H1 (cell line): Measurements from ENCODE around the gene GLE1. TPM values are rescaled to one million over a fixed set of nuclear protein-coding genes. Genes with fewer than 3 reads are reported as not detected.

ENCODE experiments used
- CTCF ChIA-PET: fragments of 300-600 bp; sonication (Branson Sonifier 250); formaldehyde crosslinking; loops from one replicate; lab custom pipeline; 2021; ENCODE audit not compliant: partially characterized antibody; lab: Charles Lee
- POLR2A ChIA-PET: fragments of 300-600 bp; sonication (Branson Sonifier 250); formaldehyde crosslinking; loops from one replicate; lab custom pipeline; 2021; ENCODE audit warnings: inconsistent platforms; ENCODE audit not compliant: partially characterized antibody; lab: Charles Lee
- DNase-seq, 2 experiments: peaks; one replicate each; pipeline versions ENCODE4 v3.0.0 to v3.0.0-alpha.2; 2010 to 2022; ENCODE audit warnings: low spot score in 2 of 2, low read depth in 1 of 2, mixed read lengths in 1 of 2
- FAIRE-seq: peaks from 2 replicates; lab custom pipeline; 2011; peaks lifted over from hg19 to GRCh38; lab: Jason Lieb, UNC
- H2AFZ ChIP-seq: 2 replicates; pipeline ENCODE4 v1.8.1; 2012; ENCODE audit warnings: low read length, inconsistent platforms
- H2AK5ac ChIP-seq: 2 replicates; pipeline ENCODE4 v1.6.1; 2013; ENCODE audit warnings: low read depth, low read length
- H2BK120ac ChIP-seq: replicated peaks from 2 replicates; pipeline ENCODE3; 2013; ENCODE audit warnings: low read depth, low read length, inconsistent platforms
- H2BK12ac ChIP-seq: 2 replicates; pipeline ENCODE4 v1.6.1; 2013; ENCODE audit warnings: low read depth, low read length
- H2BK15ac ChIP-seq: 2 replicates; pipeline ENCODE4 v1.6.1; 2013; ENCODE audit warnings: low read length
- H2BK20ac ChIP-seq: 2 replicates; pipeline ENCODE4 v1.6.1; 2013; ENCODE audit warnings: low read length
- H2BK5ac ChIP-seq: 2 replicates; pipeline ENCODE4 v1.6.1; 2013; ENCODE audit warnings: low read depth, low read length
- H3K14ac ChIP-seq: 2 replicates; pipeline ENCODE4 v1.6.1; 2013; ENCODE audit warnings: inconsistent platforms; ENCODE audit not compliant: insufficient read length
- H3K18ac ChIP-seq: 2 replicates; pipeline ENCODE4 v1.6.1; 2013; ENCODE audit warnings: low read length; ENCODE audit errors: extremely low read depth
- H3K23ac ChIP-seq: 2 replicates; pipeline ENCODE4 v1.6.1; 2013; ENCODE audit warnings: inconsistent platforms; ENCODE audit not compliant: insufficient read length
- H3K23me2 ChIP-seq: 2 replicates; pipeline ENCODE4 v1.6.1; 2013; ENCODE audit warnings: low read depth, low read length
- H3K27ac ChIP-seq: 2 replicates; pipeline ENCODE4 v1.6.1; 2011; ENCODE audit warnings: low read depth, low read length, inconsistent platforms
- H3K27me3 ChIP-seq, 4 experiments: replicated peaks in 1 of 4; 1 replicate in 1 of 4; 2 replicates in 3 of 4; pipeline versions ENCODE4 v1.6.1 to v1.8.1; 2011 to 2013; ENCODE audit warnings: low read length in 3 of 4, mild to moderate bottlenecking in 3 of 4, inconsistent platforms in 2 of 4, mixed read lengths in 2 of 4, moderate library complexity in 1 of 4; ENCODE audit not compliant: control insufficient read depth in 3 of 4, insufficient read depth in 3 of 4; ENCODE audit errors: extremely low read depth in 1 of 4
- H3K36me3 ChIP-seq, 4 experiments: 2 replicates each; pipeline versions ENCODE4 v1.6.1 to v1.8.1; 2011 to 2013; ENCODE audit warnings: mild to moderate bottlenecking in 4 of 4, low read length in 3 of 4, moderate library complexity in 2 of 4, control low read depth in 1 of 4, inconsistent platforms in 1 of 4; ENCODE audit not compliant: insufficient read depth in 4 of 4, control insufficient read depth in 2 of 4
- H3K4ac ChIP-seq: replicated peaks from 2 replicates; pipeline ENCODE3; 2013; ENCODE audit warnings: low read length, low read depth, mixed read lengths, inconsistent platforms; ENCODE audit not compliant: insufficient read length
- H3K4me1 ChIP-seq, 4 experiments: replicated peaks in 1 of 4; 1 replicate in 1 of 4; 2 replicates in 3 of 4; pipeline versions ENCODE4 v1.6.1 to v1.8.1; 2011 to 2013; ENCODE audit warnings: low read length in 3 of 4, inconsistent platforms in 2 of 4, mixed read lengths in 1 of 4; ENCODE audit not compliant: insufficient read depth in 4 of 4, control insufficient read depth in 3 of 4
- H3K4me2 ChIP-seq, 2 experiments: 2 replicates each; pipeline versions ENCODE4 v1.6.1 to v1.8.1; 2011 to 2013; ENCODE audit warnings: low read depth in 2 of 2, low read length in 2 of 2, control low read depth in 1 of 2, inconsistent platforms in 1 of 2, mild to moderate bottlenecking in 1 of 2; ENCODE audit not compliant: insufficient read depth in 1 of 2
- H3K4me3 ChIP-seq, 4 experiments: fragments of 200-600, 300-600 bp in 1 of 4; sonication (generic), shearing (Covaris generic), sonication (Bioruptor Twin) in 1 of 4; 2 replicates each; pipeline versions ENCODE4 v1.5.1 to v1.8.1; 2011 to 2016; ENCODE audit warnings: low read length in 4 of 4, low read depth in 3 of 4, control low read depth in 2 of 4, inconsistent platforms in 2 of 4, mild to moderate bottlenecking in 2 of 4, mixed read lengths in 1 of 4, moderate library complexity in 1 of 4; ENCODE audit not compliant: insufficient read depth in 2 of 4; ENCODE audit errors: extremely low read depth in 1 of 4
- H3K56ac ChIP-seq: replicated peaks from 2 replicates; pipeline ENCODE3; 2013; ENCODE audit warnings: low read depth, mild to moderate bottlenecking, mixed read lengths, low read length, inconsistent platforms; ENCODE audit not compliant: insufficient read length
- H3K79me1 ChIP-seq: 2 replicates; pipeline ENCODE4 v1.6.1; 2013; ENCODE audit warnings: low read depth, low read length, control low read depth
- H3K79me2 ChIP-seq, 2 experiments: 2 replicates each; pipeline versions ENCODE4 v1.6.1 to v1.8.1; 2012 to 2013; ENCODE audit warnings: low read length in 2 of 2, mild to moderate bottlenecking in 2 of 2, inconsistent platforms in 1 of 2; ENCODE audit not compliant: insufficient read depth in 2 of 2, control insufficient read depth in 1 of 2
- H3K9ac ChIP-seq, 4 experiments: replicated peaks in 1 of 4; 1 replicate in 1 of 4; 2 replicates in 3 of 4; pipeline versions ENCODE4 v1.6.1 to v1.8.1; 2011 to 2013; ENCODE audit warnings: low read depth in 3 of 4, low read length in 3 of 4, control low read depth in 2 of 4, mild to moderate bottlenecking in 2 of 4, moderate library complexity in 2 of 4, inconsistent platforms in 1 of 4; ENCODE audit errors: extremely low read depth in 1 of 4
- H3K9me3 ChIP-seq, 2 experiments: 2 replicates each; pipeline versions ENCODE4 v1.6.1 to v1.8.1; 2012 to 2013; ENCODE audit warnings: mild to moderate bottlenecking in 2 of 2, moderate library complexity in 2 of 2, control low read depth in 1 of 2, inconsistent platforms in 1 of 2, low read depth in 1 of 2, low read length in 1 of 2, mixed read lengths in 1 of 2; ENCODE audit not compliant: insufficient read depth in 2 of 2
- H4K20me1 ChIP-seq, 2 experiments: replicated peaks in 1 of 2; 2 replicates each; pipeline versions ENCODE3 to v1.8.1; 2011 to 2013; ENCODE audit warnings: inconsistent platforms in 2 of 2, low read length in 2 of 2, mild to moderate bottlenecking in 1 of 2; ENCODE audit not compliant: insufficient read depth in 2 of 2, control insufficient read depth in 1 of 2
- H4K5ac ChIP-seq: 2 replicates; pipeline ENCODE4 v1.6.1; 2013; ENCODE audit warnings: low read length, low read depth, mixed read lengths, inconsistent platforms; ENCODE audit not compliant: insufficient read length
- H4K8ac ChIP-seq: 2 replicates; pipeline ENCODE4 v1.8.0; 2013; ENCODE audit warnings: mild to moderate bottlenecking, moderate library complexity, low read length, inconsistent platforms; ENCODE audit not compliant: insufficient read depth; ENCODE audit errors: extremely low read depth
- H4K91ac ChIP-seq: replicated peaks from 2 replicates; pipeline ENCODE3; 2013; ENCODE audit warnings: low read length, mixed read lengths, inconsistent platforms; ENCODE audit not compliant: insufficient read length
- ASH2L ChIP-seq: fragments of 200-600, 300-600 bp; sonication (generic); IDR thresholded peaks from one replicate; pipeline ENCODE4 v1.7.1; 2017; ENCODE audit warnings: low read length
- ATF3 ChIP-seq: IDR thresholded peaks from 2 replicates; pipeline ENCODE4 v1.6.1; 2011; ENCODE audit warnings: low read depth, mild to moderate bottlenecking, low read length; ENCODE audit not compliant: insufficient read depth
- CREB1 ChIP-seq: IDR thresholded peaks from 2 replicates; pipeline ENCODE4 v1.6.1; 2012; ENCODE audit warnings: inconsistent platforms
- GTF2F1 ChIP-seq: IDR thresholded peaks from 2 replicates; pipeline ENCODE4 v1.6.1; 2012; ENCODE audit warnings: low read depth, low read length, improper control_type of control experiment, borderline replicate concordance
- HDAC6 ChIP-seq: IDR thresholded peaks from one replicate; pipeline ENCODE4 v1.7.1; 2012; ENCODE audit warnings: low read depth, mild to moderate bottlenecking, inconsistent platforms, low read length, moderate library complexity
- KDM1A ChIP-seq: fragments of 200-600, 300-600 bp; sonication (generic); IDR thresholded peaks from 2 replicates; pipeline ENCODE4 v1.7.1; 2016; ENCODE audit warnings: mild to moderate bottlenecking, low read length, borderline replicate concordance
- PHF8 ChIP-seq: fragments of 200-600 bp; sonication (generic); conservative IDR thresholded peaks from 2 replicates; pipeline ENCODE4 v1.7.1; 2012; ENCODE audit warnings: low read depth, mild to moderate bottlenecking, inconsistent platforms, low read length, moderate library complexity
- RAD21 ChIP-seq, 2 experiments: IDR thresholded peaks in 1 of 2; conservative IDR thresholded peaks in 1 of 2; 2 replicates each; pipeline ENCODE4 v1.6.1; 2011; ENCODE audit warnings: low read depth in 2 of 2, low read length in 2 of 2, improper control_type of control experiment in 1 of 2, inconsistent platforms in 1 of 2, mild to moderate bottlenecking in 1 of 2, moderate library complexity in 1 of 2
- SAP30 ChIP-seq: fragments of 300-600 bp; sonication (generic); IDR thresholded peaks from 2 replicates; pipeline ENCODE4 v1.7.1; 2012; ENCODE audit warnings: low read length, moderate library complexity, mild to moderate bottlenecking, inconsistent platforms; ENCODE audit not compliant: insufficient read depth, insufficient replicate concordance
- TAF1 ChIP-seq: IDR thresholded peaks from 2 replicates; pipeline ENCODE4 v1.6.1; 2011; ENCODE audit warnings: mild to moderate bottlenecking, low read depth, low read length
- TCF12 ChIP-seq: IDR thresholded peaks from 2 replicates; pipeline ENCODE4 v1.6.1; 2011; ENCODE audit warnings: low read depth, mild to moderate bottlenecking, low read length
- WGBS, 2 experiments: shearing (Covaris generic) in 1 of 2; methylation state at CpG; one replicate each; pipeline versions ENCODE4 v1.1.6 to v1.1.7; 2013 to 2015; ENCODE audit warnings: low lambda C conversion rate in 2 of 2, mixed read lengths in 2 of 2, inconsistent platforms in 1 of 2, low coverage in 1 of 2, missing lambda C conversion rate in 1 of 2; ENCODE audit not compliant: insufficient replicate concordance in 2 of 2, insufficient coverage in 1 of 2, insufficient read length in 1 of 2; ENCODE audit errors: extremely low coverage in 1 of 2, missing lambda C conversion rate in 1 of 2; 5-methylcytosine and 5-hydroxymethylcytosine counted together
- polyA plus RNA-seq, 7 experiments: library from polyadenylated mRNA; depleted of rRNA in 3 of 7; stranded (reverse) in 5 of 7; unstranded in 2 of 7; fragments of >200 nt in 5 of 7; fragments of 200-250 nt in 2 of 7; gene quantifications; 1 replicate in 5 of 7; 2 replicates in 1 of 7; 4 replicates in 1 of 7; pipeline versions ENCODE4 v1.2.1 to v1.2.3, GENCODE V29; 2011 to 2013; ENCODE audit warnings: missing spikeins in 2 of 7, mixed read lengths in 2 of 7
- total RNA-seq: library from RNA; stranded (reverse); fragmentation: NEBNext Ultra II Directional; extraction: Animal tissue kit (Norgen Biotek cat#: 25700); gene quantifications from 2 replicates; pipeline ENCODE4 v1.2.1, GENCODE V29; 2021

GLE1 gene
- total and polyA plus RNA-seq, 2 of the 8 experiments (the other 6 are each of a cell fraction or from before 2014, with no cell fraction given): 9.6 to 14.9 TPM

- Histone ChIP-seq H3K27me3 (no peaks in the 10 kb centered on the region), H3K56ac (no peak overlapping the region), H3K4ac (no peak overlapping the region), H2BK120ac (no peak overlapping the region), H4K91ac (no peak overlapping the region), H3K36me3 (peaks cover 0 to 7% (median 2%) of the 10 kb centered on the region in 4 experiments; a peak in 4 of 8 replicates), H3K23ac (no peak overlapping the region), H2BK5ac (no peak overlapping the region), H3K4me1 (no peaks in the 10 kb centered on the region), H3K79me1 (no peaks in the 10 kb centered on the region), H3K23me2 (no peaks in the 10 kb centered on the region; the same call in 1 of the 2 replicates), H2AFZ (no peak overlapping the region), H2BK15ac (no peak overlapping the region), H3K14ac (no peak overlapping the region), H2BK20ac (no peak overlapping the region), H3K9me3 (no peaks in the 10 kb centered on the region), H4K20me1 (peaks cover 2% of the 10 kb centered on the region in 2 experiments), H3K9ac (no peak overlapping the region), H3K27ac (no peak overlapping the region), H2BK12ac (no peak overlapping the region), H3K4me3 (no peak overlapping the region), H4K5ac (no peak overlapping the region), H3K79me2 (no peaks in the 10 kb centered on the region), H2AK5ac (no peak overlapping the region), H3K18ac (no peak overlapping the region), H4K8ac (no peak overlapping the region), H3K4me2 (no peak overlapping the region)
- POLR2A ChIA-PET: no interaction called here
- FAIRE-seq (no peak), DNase-seq (no peak)
- TF ChIP-seq KDM1A: no peak
- TF ChIP-seq ATF3: no peak
- no peak for TF ChIP-seq SAP30
- TF ChIP-seq ASH2L: no peak
- TF ChIP-seq RAD21 (IDR thresholded peaks at IDR 0.05 in 1 of 2, conservative IDR thresholded peaks at IDR 0.05 in 1 of 2; ENCODE audit: low read depth in 2 of 2, low read length in 2 of 2): no peak
- TF ChIP-seq CREB1: no peak
- no peak for TF ChIP-seq PHF8
- no peak for TF ChIP-seq TAF1
- no peak for TF ChIP-seq GTF2F1
- no peak for TF ChIP-seq HDAC6
- TF ChIP-seq TCF12: no peak
- WGBS, 2 experiments: 89% methylated on average over 2 of the region's 2 CpGs; no CpG with 5 or more reads in 1 of the 2 experiments
- CTCF ChIA-PET: interaction anchor here (0.7 to 4.5 kb wide), 2 partner anchors 10 to 63 kb away, joined by 3 to 32 read pairs; no protein-coding TSS in a partner anchor
Observed at GRCh38 chr9:128493424-128493823, 11.1 kb upstream of the GLE1 start.
